Activated CD4-positive, alpha-beta T cell treated with anti-CD3 and anti-CD28 coated beads, Interleukin-2, amount 10 ng/mL, durations not matched to agents 7 days and 5 days (primary cell): ENCODE measurements around the gene CACNA1D. TPM values are rescaled to one million over a fixed set of nuclear protein-coding genes. Genes with fewer than 3 reads are reported as not detected.

Source experiments
- CTCF ChIA-PET: fragments of 350-600 bp; sonication (Branson Sonifier 250); formaldehyde crosslinking; loops from one replicate; lab custom pipeline; 2021; ENCODE audit warnings: antibody characterized with exemption; lab: Charles Lee
- POLR2A ChIA-PET: fragments of 350-600 bp; sonication (Branson Sonifier 250); formaldehyde crosslinking; loops from one replicate; lab custom pipeline; 2021; ENCODE audit warnings: antibody characterized with exemption; lab: Charles Lee
- DNase-seq: peaks from one replicate; pipeline ENCODE4 v3.0.0-alpha.2; 2020
- H3K27ac Mint-ChIP-seq: one replicate; pipeline ENCODE4 v1.8.0; 2021; ENCODE audit warnings: mild to moderate bottlenecking, moderate library complexity, mixed read lengths
- H3K27me3 Mint-ChIP-seq: one replicate; pipeline ENCODE4 v1.8.0; 2021; ENCODE audit warnings: mixed read lengths
- H3K36me3 Mint-ChIP-seq: one replicate; pipeline ENCODE4 v1.8.0; 2021; ENCODE audit warnings: low read depth, mixed read lengths
- H3K4me1 Mint-ChIP-seq: one replicate; pipeline ENCODE4 v1.8.0; 2021; ENCODE audit warnings: mixed read lengths
- H3K4me3 Mint-ChIP-seq: one replicate; pipeline ENCODE4 v1.8.0; 2021; ENCODE audit warnings: mild to moderate bottlenecking, moderate library complexity, mixed read lengths
- H3K9me3 Mint-ChIP-seq: one replicate; pipeline ENCODE4 v1.8.0; 2021; ENCODE audit warnings: mixed read lengths
- total RNA-seq, 2 experiments: library from RNA; stranded (reverse); gene quantifications; one replicate each; pipeline ENCODE4 v1.2.3, GENCODE V29; 2021

CACNA1D gene
- total RNA-seq, 2 experiments from 2014 or later = 0.15 to 0.33 TPM

DNA sequence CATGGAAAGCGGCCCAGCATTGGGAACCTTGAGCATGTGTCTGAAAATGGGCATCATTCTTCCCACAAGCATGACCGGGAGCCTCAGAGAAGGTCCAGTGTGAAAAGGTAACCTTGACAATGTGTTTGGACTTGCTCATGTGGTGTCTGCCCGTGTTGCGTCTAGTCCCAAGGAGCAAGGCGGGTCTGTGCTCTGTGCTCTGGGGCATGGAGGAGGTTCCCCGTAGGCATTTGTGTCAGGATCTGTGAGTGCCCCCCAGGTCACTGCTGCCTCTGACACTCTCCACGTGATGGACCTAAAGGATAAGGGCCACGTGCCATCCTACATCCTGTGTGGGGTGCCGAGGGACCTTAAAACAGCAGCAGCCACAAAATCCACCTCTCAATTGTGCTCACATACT lies 306.9 kb downstream of the CACNA1D start:
- Mint-ChIP-seq H3K9me3 (no peaks in the 10 kb centered on the region), H3K27me3 (peaks cover 14% of the 10 kb centered on the region), H3K4me3 (no peak overlapping the region), H3K27ac (no peak overlapping the region), H3K4me1 (no peaks in the 10 kb centered on the region), H3K36me3 (no peaks in the 10 kb centered on the region)
- DNase-seq = no peak
- ChIA-PET POLR2A (no interaction called here), CTCF (no interaction called here)

DNA sequence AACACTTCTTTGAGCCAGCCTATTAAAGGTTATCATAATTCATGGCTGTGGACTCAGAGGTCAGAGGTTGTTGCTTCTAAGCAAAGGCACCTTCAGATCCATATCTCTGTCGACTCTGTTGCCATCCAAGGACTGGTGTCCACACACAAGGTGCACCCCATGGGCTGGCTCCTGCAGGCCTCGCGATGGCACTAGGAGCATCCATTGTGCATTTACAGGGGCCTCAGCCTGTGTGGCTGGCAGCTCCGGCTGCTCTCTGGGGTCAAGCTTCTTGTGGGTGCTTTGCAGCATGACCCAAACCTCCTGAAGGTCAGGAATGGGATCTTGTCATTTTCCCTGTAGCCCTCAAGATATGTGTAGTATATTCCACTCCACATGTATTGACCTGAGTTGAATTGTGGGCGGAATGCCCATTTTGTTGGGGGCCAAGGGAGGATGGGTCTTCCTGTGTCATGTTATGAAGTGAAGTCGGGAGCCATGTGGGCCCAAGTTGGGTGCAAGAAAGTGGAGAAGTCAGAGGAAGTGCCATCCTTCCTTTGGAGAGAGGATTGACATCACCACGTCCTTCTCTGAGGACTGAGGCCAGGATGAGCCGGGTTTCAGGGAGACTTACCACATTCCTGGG lies 308.0 kb downstream of the CACNA1D start:
- Mint-ChIP-seq H3K27ac (no peak overlapping the region), H3K27me3 (peaks cover 7% of the 10 kb centered on the region), H3K9me3 (no peaks in the 10 kb centered on the region), H3K4me3 (no peak overlapping the region), H3K4me1 (no peaks in the 10 kb centered on the region), H3K36me3 (no peaks in the 10 kb centered on the region)
- no peak for DNase-seq
- ChIA-PET POLR2A (no interaction called here), CTCF (no interaction called here)

DNA sequence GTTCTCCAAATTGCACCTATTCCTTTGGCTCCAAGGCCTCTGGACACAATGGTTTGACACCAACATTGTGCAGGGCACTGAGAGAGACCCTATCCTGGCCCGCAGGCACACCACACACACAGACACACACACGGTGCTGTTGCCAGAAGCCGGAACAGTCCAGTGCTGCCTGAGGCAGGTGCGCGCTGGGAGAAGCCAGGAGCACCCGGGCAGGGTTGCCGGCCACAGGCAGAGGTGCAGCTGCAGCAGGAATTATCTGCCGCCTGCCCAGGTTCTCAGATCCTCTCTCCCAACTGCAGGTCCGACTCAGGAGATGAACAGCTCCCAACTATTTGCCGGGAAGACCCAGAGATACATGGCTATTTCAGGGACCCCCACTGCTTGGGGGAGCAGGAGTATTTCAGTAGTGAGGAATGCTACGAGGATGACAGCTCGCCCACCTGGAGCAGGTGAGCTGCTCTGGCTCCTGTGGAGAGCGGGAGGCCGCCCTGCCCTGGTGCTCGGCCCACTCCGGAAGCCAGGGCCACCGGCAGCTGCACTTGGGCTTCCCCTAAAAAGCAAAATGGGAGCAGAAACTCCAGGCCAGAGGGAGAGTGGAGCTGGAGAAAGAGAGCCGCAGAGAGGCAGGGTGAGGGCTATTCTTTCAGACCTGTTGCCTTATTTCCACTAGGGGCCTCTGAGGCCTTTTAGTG lies 308.9 kb downstream of the CACNA1D start:
- ChIA-PET CTCF (no interaction called here), POLR2A (no interaction called here)
- Mint-ChIP-seq H3K27ac (no peak overlapping the region), H3K36me3 (no peaks in the 10 kb centered on the region), H3K27me3 (no peaks in the 10 kb centered on the region), H3K4me1 (no peaks in the 10 kb centered on the region), H3K9me3 (no peaks in the 10 kb centered on the region), H3K4me3 (no peak overlapping the region)
- no peak for DNase-seq

DNA sequence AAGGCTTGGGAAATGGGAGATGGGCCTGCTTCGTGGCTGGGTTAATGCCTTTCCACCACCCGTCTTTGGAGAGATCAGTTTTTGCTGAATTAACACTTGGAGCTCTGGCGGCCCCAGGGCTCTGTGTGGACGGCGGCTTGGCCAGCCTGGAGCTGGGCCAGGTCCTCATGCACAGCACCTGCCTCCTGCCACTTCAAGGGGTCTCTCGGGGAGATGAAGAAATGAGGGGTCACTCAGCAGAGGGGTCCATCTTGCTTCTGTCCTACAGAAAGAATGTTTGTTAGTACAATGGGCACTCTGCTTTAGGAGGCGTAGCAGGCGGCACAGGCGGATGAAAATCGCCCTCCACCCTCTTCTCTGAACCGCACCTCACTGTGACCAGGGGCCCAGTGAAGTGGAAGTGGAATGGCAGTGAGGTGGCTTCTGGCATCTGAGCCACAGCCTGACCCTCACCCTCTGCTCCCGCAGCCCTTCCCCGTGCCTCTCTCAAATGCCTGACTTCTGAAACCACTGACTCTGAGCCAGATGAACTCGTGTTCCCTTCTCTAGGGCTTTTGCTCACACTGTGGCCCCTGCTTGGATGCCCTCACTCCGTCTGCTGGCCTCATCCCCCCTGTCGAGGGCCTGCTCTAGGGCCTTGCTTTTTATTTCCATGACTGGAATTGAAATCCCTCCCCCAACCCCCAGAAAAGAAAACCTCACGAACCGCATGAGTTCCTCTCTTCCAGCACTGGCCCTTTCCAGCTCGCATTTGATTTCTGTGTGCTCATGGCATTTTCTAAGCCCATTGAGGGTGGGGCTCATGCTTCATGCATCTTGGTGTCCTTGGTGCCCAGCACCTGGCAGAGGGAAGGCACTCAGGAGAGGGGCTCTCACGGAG lies 309.6 kb downstream of the CACNA1D start:
- ChIA-PET CTCF (interaction anchor here (0.6 to 1.2 kb wide), 2 partner anchors 16 to 18 kb away, joined by 3 to 4 read pairs; no protein-coding TSS in a partner anchor), POLR2A (no interaction called here)
- no peak for DNase-seq
- Mint-ChIP-seq H3K36me3 (no peaks in the 10 kb centered on the region), H3K4me3 (no peak overlapping the region), H3K27ac (no peak overlapping the region), H3K9me3 (no peaks in the 10 kb centered on the region), H3K4me1 (no peaks in the 10 kb centered on the region), H3K27me3 (no peaks in the 10 kb centered on the region)

DNA sequence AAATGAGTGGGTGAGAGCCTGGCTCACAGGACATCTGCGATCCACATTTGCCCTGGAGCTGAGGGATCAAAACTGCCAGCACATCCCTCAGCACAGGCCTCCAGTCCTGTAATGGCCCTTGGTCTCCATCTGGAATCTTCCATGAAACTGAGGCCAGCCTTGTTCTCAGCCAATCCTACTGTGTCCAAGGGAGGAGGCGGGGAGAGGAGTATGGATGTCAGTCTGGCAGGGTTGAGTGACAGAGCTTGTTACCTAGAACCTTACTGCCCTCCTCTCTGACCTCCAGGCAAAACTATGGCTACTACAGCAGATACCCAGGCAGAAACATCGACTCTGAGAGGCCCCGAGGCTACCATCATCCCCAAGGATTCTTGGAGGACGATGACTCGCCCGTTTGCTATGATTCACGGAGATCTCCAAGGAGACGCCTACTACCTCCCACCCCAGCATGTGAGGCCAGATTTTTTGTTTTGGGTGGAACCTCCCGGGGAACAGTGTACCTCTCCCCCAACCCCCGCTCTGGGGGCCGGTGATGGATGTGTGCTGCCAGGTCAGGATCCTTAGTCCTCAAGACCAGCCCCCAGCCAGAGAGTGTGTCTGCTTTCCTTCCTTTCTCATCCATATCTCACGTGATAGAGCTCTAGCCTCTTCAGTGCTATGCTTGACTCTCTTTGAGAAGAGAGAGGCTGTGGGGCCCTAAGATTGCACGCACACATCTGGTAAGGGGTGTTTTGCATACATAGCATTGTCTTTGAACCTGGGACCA lies 310.5 kb downstream of the CACNA1D start:
- no peak for DNase-seq
- POLR2A ChIA-PET = no interaction called here
- CTCF ChIA-PET = interaction anchor here (1.2 kb wide), 1 partner anchor 17 kb away, joined by 3 read pairs; no protein-coding TSS in a partner anchor
- Mint-ChIP-seq H3K27ac (no peak overlapping the region), H3K36me3 (no peaks in the 10 kb centered on the region), H3K4me3 (no peak overlapping the region), H3K27me3 (no peaks in the 10 kb centered on the region), H3K9me3 (no peaks in the 10 kb centered on the region), H3K4me1 (no peaks in the 10 kb centered on the region)

DNA sequence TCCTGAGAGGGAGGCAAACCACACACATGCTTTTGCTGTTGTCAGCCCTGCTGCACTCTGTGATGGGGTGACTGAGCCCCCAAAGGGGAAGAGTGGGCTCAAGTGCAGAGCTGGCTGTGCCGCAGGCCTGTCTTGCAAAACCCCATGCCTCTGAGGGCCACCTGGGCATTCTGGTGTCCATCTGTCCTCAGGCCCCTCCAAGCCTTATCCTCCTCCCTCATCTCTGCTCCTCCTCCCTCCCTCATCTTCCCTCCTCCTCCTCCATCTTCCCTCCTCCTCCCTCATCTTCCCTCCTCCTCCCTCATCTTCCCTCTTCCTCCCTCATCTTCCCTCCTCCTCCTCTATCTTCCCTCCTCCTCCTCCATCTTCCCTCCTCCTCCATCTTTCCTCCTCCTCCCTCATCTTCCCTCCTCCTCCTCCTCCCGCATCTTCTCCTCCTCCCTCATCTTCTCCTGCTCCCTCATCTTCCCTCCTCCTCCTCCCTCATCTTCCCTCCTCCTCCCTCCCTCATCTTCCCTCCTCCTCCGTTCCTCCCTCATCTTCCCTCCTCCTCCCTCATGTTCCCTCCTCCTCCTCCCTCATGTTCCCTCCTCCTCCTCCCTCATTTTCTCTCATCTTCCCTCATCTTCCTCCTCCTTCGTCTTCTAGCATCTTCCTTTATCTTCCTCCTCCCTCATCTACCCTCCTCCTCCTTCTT lies 311.2 kb downstream of the CACNA1D start:
- POLR2A ChIA-PET = no interaction called here
- CTCF ChIA-PET = no interaction called here
- Mint-ChIP-seq H3K4me3 (no peak overlapping the region), H3K4me1 (no peaks in the 10 kb centered on the region), H3K9me3 (no peaks in the 10 kb centered on the region), H3K27me3 (no peaks in the 10 kb centered on the region), H3K27ac (no peak overlapping the region), H3K36me3 (no peaks in the 10 kb centered on the region)
- no peak for DNase-seq

DNA sequence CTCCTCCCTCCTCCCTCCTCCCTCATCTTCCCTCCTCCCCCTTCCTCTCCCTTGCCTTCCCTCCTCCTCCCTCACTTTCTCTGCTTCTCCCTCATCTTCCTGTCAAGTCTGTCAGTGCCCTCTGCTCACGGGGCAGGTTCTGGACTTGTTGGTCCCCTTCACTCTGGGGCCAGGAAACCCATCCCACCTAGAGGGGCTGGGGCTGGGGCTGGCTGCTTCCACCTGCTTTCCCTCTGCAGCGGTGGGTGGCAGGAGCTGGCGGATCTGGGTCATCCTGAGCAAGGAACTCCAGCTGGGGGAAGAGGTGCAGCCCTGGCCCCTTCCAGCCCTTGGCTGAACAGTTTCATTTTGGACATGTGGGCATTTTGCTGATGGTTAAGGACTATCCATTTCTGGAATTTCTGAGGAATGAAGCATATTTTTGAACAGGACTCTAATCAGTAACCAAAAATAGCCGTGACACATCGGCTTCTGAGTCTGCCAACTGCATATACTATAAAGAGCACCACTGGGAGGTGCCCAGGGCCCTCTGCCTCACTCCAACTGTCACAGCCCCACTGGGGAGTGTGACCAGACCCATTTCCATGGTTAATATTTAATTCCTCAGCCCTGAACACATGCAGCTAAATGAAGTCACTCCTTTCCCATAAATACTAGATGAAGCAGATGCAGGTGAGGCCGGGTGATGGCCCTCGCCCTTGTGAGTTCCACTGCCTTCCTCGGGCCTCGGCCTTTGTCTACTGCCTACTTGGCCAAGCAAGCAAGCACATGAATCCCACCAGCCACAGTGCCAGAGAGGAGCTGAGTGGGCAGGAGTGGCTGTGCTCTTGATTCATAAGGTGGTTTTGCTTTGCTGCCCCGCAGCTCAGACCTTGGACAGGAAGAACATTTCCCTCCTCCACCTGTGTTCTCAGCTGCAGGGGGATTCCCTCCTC lies 312.0 kb downstream of the CACNA1D start:
- H3K27ac Mint-ChIP-seq = no peak overlapping the region
- H3K4me3 Mint-ChIP-seq = no peak overlapping the region
- ChIA-PET CTCF (no interaction called here), POLR2A (no interaction called here)
- H3K9me3 Mint-ChIP-seq = no peaks in the 10 kb centered on the region
- no peaks in the 10 kb centered on the region for H3K27me3 Mint-ChIP-seq
- no peaks in the 10 kb centered on the region for H3K36me3 Mint-ChIP-seq
- no peak for DNase-seq
- H3K4me1 Mint-ChIP-seq = no peaks in the 10 kb centered on the region

DNA sequence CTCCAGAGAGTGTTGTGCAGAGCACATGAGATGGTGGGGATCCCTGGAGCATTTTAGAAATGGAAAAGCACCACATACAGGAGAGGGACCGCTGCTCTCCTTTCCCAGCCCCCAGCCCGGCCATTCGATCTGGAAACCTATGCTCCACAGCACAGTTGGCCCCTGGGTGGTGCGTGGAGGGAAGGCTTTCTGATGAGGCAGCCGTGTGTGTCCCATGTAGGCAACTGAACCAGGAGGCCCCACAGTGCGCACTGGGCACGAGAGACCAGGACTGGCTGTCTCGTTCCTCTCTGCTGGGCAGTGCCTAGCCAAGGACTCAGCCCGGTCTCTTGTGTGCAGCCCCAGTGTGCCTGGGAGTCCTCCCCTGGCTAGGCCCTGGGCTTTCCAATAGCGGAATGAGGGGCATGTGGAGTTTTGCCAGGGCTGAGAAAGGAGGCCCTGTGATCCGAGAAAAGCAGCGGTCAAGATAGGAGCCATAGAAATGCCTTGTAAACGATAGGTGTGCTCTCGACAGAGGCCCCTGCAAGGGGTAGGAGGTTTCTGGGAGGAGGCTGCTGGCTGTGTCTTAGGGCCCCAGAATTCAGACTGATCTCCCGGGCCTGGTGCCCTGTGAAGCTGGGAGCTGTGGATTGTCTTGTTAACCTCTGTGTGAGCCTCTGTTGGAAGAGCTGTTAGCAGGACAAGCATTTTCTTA lies 312.9 kb downstream of the CACNA1D start:
- no peaks in the 10 kb centered on the region for H3K36me3 Mint-ChIP-seq
- no peak overlapping the region for H3K4me3 Mint-ChIP-seq
- POLR2A ChIA-PET = no interaction called here
- H3K27me3 Mint-ChIP-seq = no peaks in the 10 kb centered on the region
- no peak for DNase-seq
- CTCF ChIA-PET = no interaction called here
- H3K4me1 Mint-ChIP-seq = no peaks in the 10 kb centered on the region
- no peak overlapping the region for H3K27ac Mint-ChIP-seq
- no peaks in the 10 kb centered on the region for H3K9me3 Mint-ChIP-seq

DNA sequence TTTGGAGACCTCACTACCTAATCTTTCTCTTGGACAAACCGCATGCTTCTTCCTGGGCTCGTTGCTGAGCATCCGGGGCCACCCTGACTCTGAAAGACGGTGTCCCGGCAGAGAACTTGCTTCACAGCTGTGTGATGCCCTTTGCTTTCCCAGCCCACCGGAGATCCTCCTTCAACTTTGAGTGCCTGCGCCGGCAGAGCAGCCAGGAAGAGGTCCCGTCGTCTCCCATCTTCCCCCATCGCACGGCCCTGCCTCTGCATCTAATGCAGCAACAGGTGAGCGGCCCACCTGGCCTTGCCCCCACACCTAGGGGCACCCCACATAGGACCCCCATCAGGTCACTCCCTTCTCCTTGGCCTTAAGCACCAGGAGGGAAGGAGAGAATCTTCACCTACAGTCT lies 314.1 kb downstream of the CACNA1D start:
- ChIA-PET CTCF (no interaction called here), POLR2A (no interaction called here)
- Mint-ChIP-seq H3K27ac (no peak overlapping the region), H3K36me3 (no peaks in the 10 kb centered on the region), H3K9me3 (no peaks in the 10 kb centered on the region), H3K4me1 (no peaks in the 10 kb centered on the region), H3K4me3 (no peak overlapping the region), H3K27me3 (no peaks in the 10 kb centered on the region)
- no peak for DNase-seq

DNA sequence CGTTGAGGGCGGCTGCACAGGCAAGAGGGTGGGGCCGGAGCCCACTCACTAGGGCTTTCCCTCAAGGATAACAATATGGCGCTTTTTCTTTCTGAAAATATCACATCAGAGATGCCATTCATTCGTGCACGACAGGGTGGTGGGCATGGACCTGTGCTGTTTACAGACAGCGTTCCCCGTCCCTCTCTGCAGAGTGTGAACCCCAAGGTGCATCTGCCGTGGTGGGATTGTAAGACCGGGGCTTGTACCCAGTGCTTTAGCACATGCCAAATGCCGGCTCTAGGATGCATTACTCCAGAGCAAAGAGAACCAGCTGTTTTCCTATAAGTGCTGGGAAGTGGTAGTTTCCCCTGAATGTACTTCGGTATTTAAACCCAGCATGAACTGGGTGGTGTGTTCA lies 314.9 kb downstream of the CACNA1D start:
- Mint-ChIP-seq H3K27me3 (no peaks in the 10 kb centered on the region), H3K9me3 (no peaks in the 10 kb centered on the region), H3K36me3 (no peaks in the 10 kb centered on the region), H3K27ac (no peak overlapping the region), H3K4me1 (no peaks in the 10 kb centered on the region), H3K4me3 (no peak overlapping the region)
- no peak for DNase-seq
- CTCF ChIA-PET = no interaction called here
- POLR2A ChIA-PET = no interaction called here

DNA sequence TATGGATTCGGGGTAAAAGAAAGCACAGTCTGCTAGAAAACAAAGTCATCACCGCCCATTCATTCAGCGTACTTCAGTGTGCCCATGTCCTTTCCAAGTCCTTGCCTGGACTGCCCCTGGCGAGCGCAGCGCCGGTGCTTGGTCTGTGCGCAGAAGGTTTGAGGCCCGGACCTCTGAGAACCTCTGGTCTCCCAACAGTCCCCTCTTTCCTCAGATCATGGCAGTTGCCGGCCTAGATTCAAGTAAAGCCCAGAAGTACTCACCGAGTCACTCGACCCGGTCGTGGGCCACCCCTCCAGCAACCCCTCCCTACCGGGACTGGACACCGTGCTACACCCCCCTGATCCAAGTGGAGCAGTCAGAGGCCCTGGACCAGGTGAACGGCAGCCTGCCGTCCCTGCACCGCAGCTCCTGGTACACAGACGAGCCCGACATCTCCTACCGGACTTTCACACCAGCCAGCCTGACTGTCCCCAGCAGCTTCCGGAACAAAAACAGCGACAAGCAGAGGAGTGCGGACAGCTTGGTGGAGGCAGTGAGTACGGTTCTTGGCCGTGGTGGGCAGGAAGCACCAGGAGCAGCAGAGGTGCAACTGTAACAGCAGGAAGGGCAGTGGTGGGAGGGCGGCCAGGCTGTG lies 315.5 kb downstream of the CACNA1D start:
- no peaks in the 10 kb centered on the region for H3K36me3 Mint-ChIP-seq
- DNase-seq = no peak
- H3K27me3 Mint-ChIP-seq = no peaks in the 10 kb centered on the region
- H3K4me1 Mint-ChIP-seq = no peaks in the 10 kb centered on the region
- H3K27ac Mint-ChIP-seq = no peak overlapping the region
- POLR2A ChIA-PET = no interaction called here
- H3K9me3 Mint-ChIP-seq = no peaks in the 10 kb centered on the region
- CTCF ChIA-PET = no interaction called here
- no peak overlapping the region for H3K4me3 Mint-ChIP-seq
